Coronary artery (tissue), 2 donors: ENCODE results near the gene C1orf105.

Experiments used
- DNase-seq: peaks from one replicate; pipeline ENCODE4 v3.0.0-alpha.2; 2017; ENCODE audit warnings: low spot score
- H3K27ac ChIP-seq, 2 donors: fragments of 200-600 bp; sonication (generic); one replicate each; pipeline ENCODE4 v1.5.1; 2016 to 2019
- H3K4me3 ChIP-seq: fragments of 200-600 bp; sonication (generic); 2 replicates; pipeline ENCODE4 v1.5.1; 2016; ENCODE audit warnings: mild to moderate bottlenecking, moderate library complexity
- TF ChIP-seq, protein P1 (sequence below): fragments of 200-600 bp; sonication (generic); IDR thresholded peaks from one replicate; pipeline ENCODE4 v1.5.1; 2019; ENCODE audit warnings: antibody characterized with exemption

The C1orf105 gene

DNA sequence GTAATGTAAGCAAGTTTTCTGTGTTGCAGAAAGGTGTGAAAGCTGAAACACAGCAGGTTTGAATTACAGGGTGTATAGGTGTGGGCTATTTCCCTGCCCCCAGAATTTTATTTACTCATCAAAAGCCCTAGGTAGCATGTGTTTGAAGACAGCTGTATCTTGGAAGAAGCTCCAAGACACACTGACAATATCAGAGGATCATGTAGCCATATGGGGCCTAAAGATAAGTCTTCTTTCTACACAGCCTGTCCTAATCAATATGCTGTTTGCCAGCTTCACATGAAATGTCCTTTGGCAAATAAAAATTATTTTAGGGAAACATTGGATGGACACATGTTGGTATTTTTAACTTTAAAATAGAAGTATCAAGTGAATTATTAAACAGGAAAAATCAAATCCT lies 95.0 kb downstream of the C1orf105 start:
- TF ChIP-seq, protein P1, sequence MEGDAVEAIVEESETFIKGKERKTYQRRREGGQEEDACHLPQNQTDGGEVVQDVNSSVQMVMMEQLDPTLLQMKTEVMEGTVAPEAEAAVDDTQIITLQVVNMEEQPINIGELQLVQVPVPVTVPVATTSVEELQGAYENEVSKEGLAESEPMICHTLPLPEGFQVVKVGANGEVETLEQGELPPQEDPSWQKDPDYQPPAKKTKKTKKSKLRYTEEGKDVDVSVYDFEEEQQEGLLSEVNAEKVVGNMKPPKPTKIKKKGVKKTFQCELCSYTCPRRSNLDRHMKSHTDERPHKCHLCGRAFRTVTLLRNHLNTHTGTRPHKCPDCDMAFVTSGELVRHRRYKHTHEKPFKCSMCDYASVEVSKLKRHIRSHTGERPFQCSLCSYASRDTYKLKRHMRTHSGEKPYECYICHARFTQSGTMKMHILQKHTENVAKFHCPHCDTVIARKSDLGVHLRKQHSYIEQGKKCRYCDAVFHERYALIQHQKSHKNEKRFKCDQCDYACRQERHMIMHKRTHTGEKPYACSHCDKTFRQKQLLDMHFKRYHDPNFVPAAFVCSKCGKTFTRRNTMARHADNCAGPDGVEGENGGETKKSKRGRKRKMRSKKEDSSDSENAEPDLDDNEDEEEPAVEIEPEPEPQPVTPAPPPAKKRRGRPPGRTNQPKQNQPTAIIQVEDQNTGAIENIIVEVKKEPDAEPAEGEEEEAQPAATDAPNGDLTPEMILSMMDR: no peak
- Histone ChIP-seq H3K4me3 (no peak overlapping the region), H3K27ac (no peak overlapping the region)
- no peak for DNase-seq

DNA sequence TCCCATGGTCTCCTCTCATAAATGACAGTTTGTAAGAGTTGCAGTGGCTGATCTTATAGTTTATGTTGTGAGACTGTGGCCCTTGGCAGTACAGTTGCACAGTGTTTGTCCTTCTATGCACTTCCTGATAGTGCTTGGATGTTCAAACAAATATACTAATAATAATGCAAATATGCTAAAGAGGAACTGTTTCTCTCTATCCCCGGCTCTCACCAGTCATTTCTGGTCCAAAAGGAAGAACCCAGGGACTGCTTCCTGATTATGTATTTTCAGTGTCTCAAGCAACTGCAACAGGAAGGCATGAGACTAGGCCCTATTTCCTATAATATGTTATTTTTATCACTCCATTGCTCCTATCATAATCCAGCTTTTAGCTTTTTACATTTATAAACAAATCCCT lies 95.4 kb downstream of the C1orf105 start:
- DNase-seq: no peak
- Histone ChIP-seq H3K4me3 (no peak overlapping the region), H3K27ac (no peak overlapping the region)
- TF ChIP-seq, protein P1: no peak

DNA sequence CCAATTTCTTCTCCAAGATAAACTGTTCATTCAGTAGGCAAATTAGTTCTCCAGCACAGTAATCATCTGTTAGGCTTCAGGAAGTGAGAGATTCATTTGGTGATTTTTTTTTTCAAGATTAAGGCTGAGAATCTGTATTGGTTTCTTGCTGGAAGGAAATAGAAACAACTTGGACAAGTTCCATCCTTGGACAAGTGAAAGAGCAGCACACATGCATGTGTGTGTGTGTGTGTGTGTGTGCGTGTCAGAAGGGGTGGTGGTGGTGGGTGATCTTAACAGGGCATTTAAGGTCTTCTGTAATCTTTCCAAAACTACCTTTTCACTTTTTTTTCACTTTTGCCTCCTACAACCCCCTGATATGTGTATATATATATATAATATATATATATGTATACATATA lies 96.6 kb downstream of the C1orf105 start:
- no peak for DNase-seq
- TF ChIP-seq, protein P1: no peak
- Histone ChIP-seq H3K27ac (no peak overlapping the region), H3K4me3 (no peak overlapping the region)

DNA sequence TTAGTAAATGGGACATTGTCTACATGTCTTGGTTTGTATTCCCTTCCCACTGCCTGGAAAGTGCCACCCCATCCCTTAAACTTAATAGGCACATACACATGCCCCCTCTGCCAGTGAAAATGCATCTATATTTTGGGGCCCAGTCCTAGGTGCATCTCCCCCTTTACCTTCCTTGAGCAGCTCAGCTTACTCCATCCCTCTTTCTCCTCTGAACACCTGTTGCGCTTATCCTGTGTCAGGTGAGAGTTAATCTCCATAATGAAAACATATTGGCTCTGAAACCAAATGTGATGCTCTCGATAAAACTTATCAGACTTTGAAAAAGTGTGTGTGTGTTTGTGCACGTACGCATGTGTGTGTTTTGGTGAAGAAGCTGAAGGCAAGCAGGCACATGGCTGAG lies 97.1 kb downstream of the C1orf105 start:
- DNase-seq: no peak
- TF ChIP-seq, protein P1: no peak
- no peak overlapping the region for H3K27ac ChIP-seq
- H3K4me3 ChIP-seq: no peak overlapping the region
